Ishikawa (cell line): Measurements from ENCODE around the gene LONRF2.

Experiments
- CEBPB ChIP-seq: IDR thresholded peaks from 2 replicates; pipeline ENCODE4 v1.6.1; 2012
- CREB1 ChIP-seq: IDR thresholded peaks from 2 replicates; pipeline ENCODE4 v1.6.1; 2012; ENCODE audit warnings: low read depth
- EGR1 ChIP-seq: IDR thresholded peaks from 2 replicates; pipeline ENCODE4 v1.6.1; 2012
- EP300 ChIP-seq: IDR thresholded peaks from 2 replicates; pipeline ENCODE4 v1.6.1; 2012; ENCODE audit warnings: borderline replicate concordance
- FOXM1 ChIP-seq: IDR thresholded peaks from 2 replicates; pipeline ENCODE4 v1.6.1; 2012; ENCODE audit warnings: low read depth, borderline replicate concordance
- MAX ChIP-seq: IDR thresholded peaks from 2 replicates; pipeline ENCODE4 v1.6.1; 2012
- NFIC ChIP-seq: IDR thresholded peaks from 2 replicates; pipeline ENCODE4 v1.6.1; 2012
- RAD21 ChIP-seq: IDR thresholded peaks from 2 replicates; pipeline ENCODE4 v1.6.1; 2012; ENCODE audit warnings: low read depth
- TAF1 ChIP-seq: IDR thresholded peaks from 2 replicates; pipeline ENCODE4 v1.6.1; 2012; ENCODE audit warnings: low read depth, mild to moderate bottlenecking
- TCF12 ChIP-seq: IDR thresholded peaks from 2 replicates; pipeline ENCODE4 v1.6.1; 2012; ENCODE audit warnings: low read depth
- TEAD4 ChIP-seq: IDR thresholded peaks from 2 replicates; pipeline ENCODE4 v1.6.1; 2012
- USF1 ChIP-seq: IDR thresholded peaks from 2 replicates; pipeline ENCODE4 v1.6.1; 2012
- YY1 ChIP-seq: IDR thresholded peaks from 2 replicates; pipeline ENCODE4 v1.6.1; 2012; ENCODE audit warnings: low read depth
- ZBTB7A ChIP-seq: IDR thresholded peaks from 2 replicates; pipeline ENCODE4 v1.6.1; 2012; ENCODE audit warnings: low read depth
- TF ChIP-seq, protein P1 (sequence below): IDR thresholded peaks from 2 replicates; pipeline ENCODE4 v1.6.1; 2012; ENCODE audit warnings: low read depth, mild to moderate bottlenecking

Gene LONRF2

DNA sequence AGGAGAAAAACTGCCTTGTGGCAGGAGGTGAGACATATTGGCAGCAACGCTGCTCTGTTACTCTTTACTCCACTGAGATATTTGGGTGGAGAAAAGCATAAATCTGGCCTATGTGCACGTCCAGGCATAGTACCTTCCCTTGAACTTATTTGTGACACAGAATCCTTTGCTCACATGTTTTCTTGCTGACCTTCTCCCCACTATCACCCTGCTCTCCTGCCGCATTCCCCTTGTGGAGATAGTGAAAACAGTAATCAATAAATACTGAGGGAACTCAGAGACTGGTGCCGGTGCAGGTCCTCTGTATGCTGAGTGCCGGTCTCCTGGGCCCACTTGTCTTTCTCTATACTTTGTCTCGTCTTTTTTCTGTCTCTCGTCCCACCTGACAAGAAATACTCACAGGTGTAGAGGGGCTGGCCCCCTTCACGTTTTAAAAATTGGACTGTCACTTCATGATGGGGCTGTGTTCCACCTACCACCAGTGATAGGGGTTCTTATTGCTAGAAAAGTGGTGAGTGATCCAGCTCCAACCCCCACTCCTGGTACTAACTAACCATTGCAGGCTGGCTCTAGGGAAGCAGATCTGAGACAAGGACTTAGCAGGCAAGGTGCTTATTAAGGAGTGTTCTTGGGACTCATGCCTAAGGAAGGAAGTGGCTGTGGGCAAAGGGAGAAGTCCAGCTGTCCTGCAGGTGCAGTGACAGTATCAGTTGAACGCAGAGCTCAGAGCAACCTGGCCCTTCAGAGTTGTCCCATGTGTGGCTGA lies 51.7 kb downstream of the LONRF2 start:
- TF ChIP-seq CREB1 (no peak), TAF1 (no peak), FOXM1 (no peak), YY1 (no peak), USF1 (no peak), RAD21 (no peak), EGR1 (no peak), CEBPB (no peak), EP300 (no peak), TCF12 (no peak), TEAD4 (no peak), ZBTB7A (no peak), NFIC (no peak), MAX (no peak)
- TF ChIP-seq, protein P1, sequence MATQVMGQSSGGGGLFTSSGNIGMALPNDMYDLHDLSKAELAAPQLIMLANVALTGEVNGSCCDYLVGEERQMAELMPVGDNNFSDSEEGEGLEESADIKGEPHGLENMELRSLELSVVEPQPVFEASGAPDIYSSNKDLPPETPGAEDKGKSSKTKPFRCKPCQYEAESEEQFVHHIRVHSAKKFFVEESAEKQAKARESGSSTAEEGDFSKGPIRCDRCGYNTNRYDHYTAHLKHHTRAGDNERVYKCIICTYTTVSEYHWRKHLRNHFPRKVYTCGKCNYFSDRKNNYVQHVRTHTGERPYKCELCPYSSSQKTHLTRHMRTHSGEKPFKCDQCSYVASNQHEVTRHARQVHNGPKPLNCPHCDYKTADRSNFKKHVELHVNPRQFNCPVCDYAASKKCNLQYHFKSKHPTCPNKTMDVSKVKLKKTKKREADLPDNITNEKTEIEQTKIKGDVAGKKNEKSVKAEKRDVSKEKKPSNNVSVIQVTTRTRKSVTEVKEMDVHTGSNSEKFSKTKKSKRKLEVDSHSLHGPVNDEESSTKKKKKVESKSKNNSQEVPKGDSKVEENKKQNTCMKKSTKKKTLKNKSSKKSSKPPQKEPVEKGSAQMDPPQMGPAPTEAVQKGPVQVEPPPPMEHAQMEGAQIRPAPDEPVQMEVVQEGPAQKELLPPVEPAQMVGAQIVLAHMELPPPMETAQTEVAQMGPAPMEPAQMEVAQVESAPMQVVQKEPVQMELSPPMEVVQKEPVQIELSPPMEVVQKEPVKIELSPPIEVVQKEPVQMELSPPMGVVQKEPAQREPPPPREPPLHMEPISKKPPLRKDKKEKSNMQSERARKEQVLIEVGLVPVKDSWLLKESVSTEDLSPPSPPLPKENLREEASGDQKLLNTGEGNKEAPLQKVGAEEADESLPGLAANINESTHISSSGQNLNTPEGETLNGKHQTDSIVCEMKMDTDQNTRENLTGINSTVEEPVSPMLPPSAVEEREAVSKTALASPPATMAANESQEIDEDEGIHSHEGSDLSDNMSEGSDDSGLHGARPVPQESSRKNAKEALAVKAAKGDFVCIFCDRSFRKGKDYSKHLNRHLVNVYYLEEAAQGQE: no peak

DNA sequence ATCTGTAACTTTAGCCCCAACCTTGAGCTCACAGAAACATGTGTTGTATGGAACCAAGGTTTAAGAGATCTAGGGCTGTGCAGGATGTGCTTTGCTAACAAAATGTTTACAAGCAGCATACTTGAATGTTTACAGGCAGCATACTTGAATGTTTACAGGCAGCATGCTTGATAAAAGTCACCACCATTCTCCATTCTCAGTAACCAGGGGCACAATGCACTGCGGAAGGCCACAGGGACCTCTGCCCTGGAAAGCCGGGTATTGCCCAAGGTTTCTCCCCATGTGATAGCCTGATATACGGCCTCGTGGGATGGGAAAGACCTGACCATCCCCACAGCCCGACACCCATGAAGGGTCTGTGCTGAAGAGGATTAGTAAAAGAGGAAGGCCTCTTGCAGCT lies 52.4 kb downstream of the LONRF2 start:
- no peak for TF ChIP-seq FOXM1
- TF ChIP-seq EP300: no peak
- TF ChIP-seq USF1: no peak
- no peak for TF ChIP-seq MAX
- no peak for TF ChIP-seq EGR1
- TF ChIP-seq ZBTB7A: no peak
- no peak for TF ChIP-seq TAF1
- no peak for TF ChIP-seq CREB1
- no peak for TF ChIP-seq YY1
- no peak for TF ChIP-seq CEBPB
- no peak for TF ChIP-seq TCF12
- no peak for TF ChIP-seq RAD21
- TF ChIP-seq TEAD4: no peak
- TF ChIP-seq, protein P1: no peak
- no peak for TF ChIP-seq NFIC

DNA sequence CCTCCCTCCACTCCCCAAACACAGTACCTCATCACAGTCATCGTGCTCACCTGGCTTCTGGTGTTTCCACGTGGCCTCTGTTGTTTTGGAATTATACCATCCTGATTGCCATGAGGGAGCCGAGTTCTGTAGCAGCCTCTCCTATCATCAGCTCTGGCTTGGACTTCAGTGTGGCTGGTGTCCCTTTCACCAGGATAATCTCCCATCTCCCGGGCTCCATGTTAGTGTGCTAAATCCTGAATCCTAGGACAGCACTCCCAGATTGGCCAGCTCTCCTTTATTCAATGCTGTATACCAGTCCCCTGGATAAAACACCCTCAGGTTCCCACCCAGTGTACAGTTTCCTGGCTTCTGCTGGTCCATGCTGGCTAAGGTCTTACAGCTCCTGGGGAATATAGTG lies 53.3 kb downstream of the LONRF2 start:
- TF ChIP-seq TEAD4 (no peak), USF1 (no peak), RAD21 (no peak), CEBPB (no peak), NFIC (no peak), YY1 (no peak)
- TF ChIP-seq, protein P1: no peak

DNA sequence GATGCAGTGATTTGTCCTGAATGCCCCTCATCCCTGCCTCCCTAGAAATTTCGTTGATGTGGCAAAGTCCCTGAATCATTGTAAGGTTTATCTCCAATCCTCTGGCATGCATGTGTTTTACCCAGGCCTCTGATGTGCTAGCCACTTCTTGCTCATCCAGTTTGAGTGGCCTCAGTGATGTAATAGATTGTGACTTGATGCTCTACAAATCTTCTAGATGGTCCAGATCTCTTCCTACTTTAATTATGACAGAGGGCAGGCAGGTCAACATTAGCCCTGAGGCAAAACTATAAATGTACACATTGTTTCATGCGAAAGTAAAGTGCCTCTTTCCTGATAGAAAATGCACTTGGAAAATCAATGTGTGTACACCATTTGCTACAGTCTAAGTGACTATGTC lies 54.5 kb downstream of the LONRF2 start:
- TF ChIP-seq MAX: no peak
- no peak for TF ChIP-seq TCF12
- TF ChIP-seq EGR1: no peak
- no peak for TF ChIP-seq CEBPB
- TF ChIP-seq, protein P1: no peak
- TF ChIP-seq TAF1: no peak
- no peak for TF ChIP-seq ZBTB7A
- no peak for TF ChIP-seq NFIC
- no peak for TF ChIP-seq EP300
- TF ChIP-seq RAD21: no peak
- TF ChIP-seq CREB1: no peak
- no peak for TF ChIP-seq YY1
- TF ChIP-seq TEAD4: no peak
- TF ChIP-seq FOXM1: no peak
- TF ChIP-seq USF1: no peak
